ENCODE results near the gene PTPRT.

DNA sequence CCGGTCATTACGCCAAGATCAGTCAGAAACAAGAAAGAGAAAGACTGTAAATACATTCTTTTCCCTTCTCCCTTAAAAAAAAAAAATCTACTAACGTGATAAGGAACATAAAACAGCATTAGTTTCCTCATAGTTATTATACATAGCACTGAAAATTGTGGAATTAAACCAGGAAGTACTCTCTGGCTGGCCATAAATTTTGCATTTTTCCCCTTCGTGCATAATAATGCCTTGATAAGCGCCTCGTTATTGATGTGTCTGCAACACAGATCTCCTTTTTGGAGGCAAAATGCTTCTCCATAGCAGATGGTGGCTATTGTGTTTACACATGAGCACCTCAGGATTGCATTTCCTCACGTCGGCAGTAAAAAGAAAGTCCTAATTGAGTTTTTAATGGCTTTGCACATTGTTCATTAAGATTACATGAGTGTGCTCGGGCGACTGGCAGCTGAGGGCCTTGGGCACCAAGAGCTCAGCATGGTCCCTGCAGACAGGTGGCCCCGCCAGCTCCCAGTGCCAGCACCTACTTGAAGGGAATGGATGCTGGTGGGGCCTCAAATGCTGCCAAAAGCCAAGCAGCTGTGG, 394.5 kb downstream of the PTPRT start:
- TF ChIP-seq, protein P1, sequence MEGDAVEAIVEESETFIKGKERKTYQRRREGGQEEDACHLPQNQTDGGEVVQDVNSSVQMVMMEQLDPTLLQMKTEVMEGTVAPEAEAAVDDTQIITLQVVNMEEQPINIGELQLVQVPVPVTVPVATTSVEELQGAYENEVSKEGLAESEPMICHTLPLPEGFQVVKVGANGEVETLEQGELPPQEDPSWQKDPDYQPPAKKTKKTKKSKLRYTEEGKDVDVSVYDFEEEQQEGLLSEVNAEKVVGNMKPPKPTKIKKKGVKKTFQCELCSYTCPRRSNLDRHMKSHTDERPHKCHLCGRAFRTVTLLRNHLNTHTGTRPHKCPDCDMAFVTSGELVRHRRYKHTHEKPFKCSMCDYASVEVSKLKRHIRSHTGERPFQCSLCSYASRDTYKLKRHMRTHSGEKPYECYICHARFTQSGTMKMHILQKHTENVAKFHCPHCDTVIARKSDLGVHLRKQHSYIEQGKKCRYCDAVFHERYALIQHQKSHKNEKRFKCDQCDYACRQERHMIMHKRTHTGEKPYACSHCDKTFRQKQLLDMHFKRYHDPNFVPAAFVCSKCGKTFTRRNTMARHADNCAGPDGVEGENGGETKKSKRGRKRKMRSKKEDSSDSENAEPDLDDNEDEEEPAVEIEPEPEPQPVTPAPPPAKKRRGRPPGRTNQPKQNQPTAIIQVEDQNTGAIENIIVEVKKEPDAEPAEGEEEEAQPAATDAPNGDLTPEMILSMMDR (IDR thresholded peaks at IDR 0.05): no peak
- TF ChIP-seq POLR2A (IDR thresholded peaks at IDR 0.05): no peak
